Activated naive CD4-positive, alpha-beta T cell treated with anti-CD3 and anti-CD28 coated beads, Interleukin-2, amount 50 U/mL, for 72 hours (primary cell): ENCODE results near the gene BFSP1. TPM values are rescaled to one million over a fixed set of nuclear protein-coding genes. Genes with fewer than 3 reads are reported as not detected.
A peak's percentile ranks its signal among the peaks of the same experiment; 100 is the strongest.

Experiments
- ATAC-seq, 2 donors: fragments of 150-1000 bp; cut with Tn5 transposase; 2 replicates each; pipeline ENCODE4 v1.10.0; 2021; ENCODE audit warnings: mild to moderate bottlenecking in 2 of 2, moderate library complexity in 2 of 2
- DNase-seq, 2 donors: peaks; one replicate each; pipeline ENCODE4 v3.0.0; 2021 to 2022; ENCODE audit warnings: low spot score in 2 of 2
- H3K27ac Mint-ChIP-seq, 2 donors: one replicate each; pipeline ENCODE4 v1.8.0; 2022; ENCODE audit warnings: mild to moderate bottlenecking in 2 of 2, mixed read lengths in 2 of 2
- H3K36me3 Mint-ChIP-seq, 2 donors: one replicate each; pipeline ENCODE4 v1.8.0; 2022; ENCODE audit warnings: mixed read lengths in 2 of 2
- H3K9me3 Mint-ChIP-seq, 2 donors: one replicate each; pipeline ENCODE4 v1.8.0; 2022; ENCODE audit warnings: mixed read lengths in 2 of 2
- total RNA-seq, 2 donors: library from RNA; stranded (reverse); gene quantifications; one replicate each; pipeline ENCODE4 v1.2.3, GENCODE V29; 2022

Gene BFSP1
- total RNA-seq, 2 donors from 2014 or later: 0.16 TPM; not detected in 1

GRCh38 chr20:17536944-17537444 lies 5.8 kb upstream of the BFSP1 start:
- ATAC-seq (peak; percentile 90 to 91), DNase-seq (peak in 1 of 2 donors; percentile 59)
- no peaks in the 10 kb centered on the region for H3K9me3 Mint-ChIP-seq
- no peaks in the 10 kb centered on the region for H3K36me3 Mint-ChIP-seq
- no peak overlapping the region for H3K27ac Mint-ChIP-seq

- Mint-ChIP-seq H3K27ac (no peak overlapping the region), H3K36me3 (no peaks in the 10 kb centered on the region), H3K9me3 (no peaks in the 10 kb centered on the region)
- DNase-seq (no peak), ATAC-seq (no peak)
These were observed 2.9 kb upstream of the BFSP1 start for GRCh38 chr20:17534077-17534476.

- no peaks in the 10 kb centered on the region for H3K9me3 Mint-ChIP-seq
- no peak for DNase-seq
- H3K27ac Mint-ChIP-seq: no peak overlapping the region
- ATAC-seq: no peak
- H3K36me3 Mint-ChIP-seq: no peaks in the 10 kb centered on the region
These were observed 2.2 kb upstream of the BFSP1 start for GRCh38 chr20:17533396-17533795.

GRCh38 chr20:17531665-17532025 lies 466 bp upstream of the BFSP1 start:
- Mint-ChIP-seq H3K27ac (no peak overlapping the region), H3K36me3 (no peaks in the 10 kb centered on the region), H3K9me3 (no peaks in the 10 kb centered on the region)
- no peak for DNase-seq
- ATAC-seq: no peak

GRCh38 chr20:17530153-17530552 lies 1.0 kb downstream of the BFSP1 start:
- no peaks in the 10 kb centered on the region for H3K9me3 Mint-ChIP-seq
- no peak overlapping the region for H3K27ac Mint-ChIP-seq
- no peak for DNase-seq
- ATAC-seq: no peak
- no peaks in the 10 kb centered on the region for H3K36me3 Mint-ChIP-seq

GRCh38 chr20:17529586-17529985 lies 1.6 kb downstream of the BFSP1 start:
- Mint-ChIP-seq H3K27ac (no peak overlapping the region), H3K36me3 (no peaks in the 10 kb centered on the region), H3K9me3 (no peaks in the 10 kb centered on the region)
- ATAC-seq (no peak), DNase-seq (no peak)

- Mint-ChIP-seq H3K9me3 (no peaks in the 10 kb centered on the region), H3K36me3 (no peaks in the 10 kb centered on the region), H3K27ac (no peak overlapping the region)
- ATAC-seq (peak in 1 of 2 donors; percentile 77), DNase-seq (no peak)
These were observed 5.5 kb downstream of the BFSP1 start for GRCh38 chr20:17525650-17526049.

- ATAC-seq (no peak), DNase-seq (no peak)
- Mint-ChIP-seq H3K27ac (no peak overlapping the region), H3K36me3 (no peaks in the 10 kb centered on the region), H3K9me3 (no peaks in the 10 kb centered on the region)
These were observed 6.0 kb downstream of the BFSP1 start for GRCh38 chr20:17525132-17525531.

GRCh38 chr20:17524560-17524959 lies 6.6 kb downstream of the BFSP1 start:
- Mint-ChIP-seq H3K36me3 (no peaks in the 10 kb centered on the region), H3K9me3 (no peaks in the 10 kb centered on the region), H3K27ac (no peak overlapping the region)
- DNase-seq (no peak), ATAC-seq (no peak)

- H3K36me3 Mint-ChIP-seq: no peaks in the 10 kb centered on the region
- H3K9me3 Mint-ChIP-seq: no peaks in the 10 kb centered on the region
- DNase-seq (no peak), ATAC-seq (no peak)
- H3K27ac Mint-ChIP-seq: no peak overlapping the region
These were observed 7.9 kb downstream of the BFSP1 start for GRCh38 chr20:17523326-17523725.

GRCh38 chr20:17522528-17522927 lies 8.7 kb downstream of the BFSP1 start:
- H3K27ac Mint-ChIP-seq: no peak overlapping the region
- no peaks in the 10 kb centered on the region for H3K9me3 Mint-ChIP-seq
- no peaks in the 10 kb centered on the region for H3K36me3 Mint-ChIP-seq
- ATAC-seq: no peak
- DNase-seq: no peak

GRCh38 chr20:17520583-17520982 lies 10.6 kb downstream of the BFSP1 start:
- no peak for ATAC-seq
- Mint-ChIP-seq H3K36me3 (no peaks in the 10 kb centered on the region), H3K9me3 (no peaks in the 10 kb centered on the region), H3K27ac (no peak overlapping the region)
- no peak for DNase-seq

GRCh38 chr20:17519606-17520285 lies 11.4 kb downstream of the BFSP1 start:
- H3K9me3 Mint-ChIP-seq: no peaks in the 10 kb centered on the region
- no peaks in the 10 kb centered on the region for H3K36me3 Mint-ChIP-seq
- ATAC-seq (no peak), DNase-seq (no peak)
- H3K27ac Mint-ChIP-seq: no peak overlapping the region

- ATAC-seq (no peak), DNase-seq (no peak)
- Mint-ChIP-seq H3K36me3 (no peaks in the 10 kb centered on the region), H3K27ac (no peak overlapping the region), H3K9me3 (no peaks in the 10 kb centered on the region)
These were observed 12.7 kb downstream of the BFSP1 start for GRCh38 chr20:17518339-17519052.

GRCh38 chr20:17515053-17515452 lies 16.1 kb downstream of the BFSP1 start:
- Mint-ChIP-seq H3K9me3 (no peaks in the 10 kb centered on the region), H3K27ac (no peak overlapping the region), H3K36me3 (no peaks in the 10 kb centered on the region)
- DNase-seq (no peak), ATAC-seq (no peak)

GRCh38 chr20:17513939-17514338 lies 17.2 kb downstream of the BFSP1 start:
- Mint-ChIP-seq H3K9me3 (no peaks in the 10 kb centered on the region), H3K27ac (no peak overlapping the region), H3K36me3 (no peaks in the 10 kb centered on the region)
- ATAC-seq (no peak), DNase-seq (no peak)

- H3K9me3 Mint-ChIP-seq: no peaks in the 10 kb centered on the region
- H3K36me3 Mint-ChIP-seq: no peaks in the 10 kb centered on the region
- ATAC-seq (peak; percentile 32 to 44), DNase-seq (no peak)
- no peak overlapping the region for H3K27ac Mint-ChIP-seq
These were observed 19.8 kb downstream of the BFSP1 start for GRCh38 chr20:17511401-17511800.

GRCh38 chr20:17510548-17510947 lies 20.6 kb downstream of the BFSP1 start:
- ATAC-seq (no peak), DNase-seq (peak in 1 of 2 donors; percentile 7)
- Mint-ChIP-seq H3K27ac (no peak overlapping the region), H3K9me3 (no peaks in the 10 kb centered on the region), H3K36me3 (no peaks in the 10 kb centered on the region)
